IMR-90 (cell line): ENCODE results near the gene AIFM2. TPM values are rescaled to one million over a fixed set of nuclear protein-coding genes. Genes with fewer than 3 reads are reported as not detected.

Source experiments
- ATAC-seq: fragments of 200-7000 bp; cut with Tn5 transposase; 2 replicates; pipeline ENCODE4 v1.9.1; 2020; ENCODE audit warnings: low read depth, mild to moderate bottlenecking, moderate library complexity
- BruUV-seq: library from RNA; stranded (reverse); fragments of 400-500 nt; replicated peaks from 2 replicates; lab custom pipeline; 2021; lab: Mats Ljungman, UMichigan
- CTCF ChIA-PET: fragments of 300-600 bp; formaldehyde crosslinking; extraction: SDS; loops from one replicate; lab custom pipeline; 2021; ENCODE audit warnings: antibody characterized with exemption; lab: Yijun Ruan, JAX
- POLR2A ChIA-PET: fragments of 300-600 bp; sonication (Branson Sonifier 250); formaldehyde crosslinking; loops from one replicate; lab custom pipeline; 2022; ENCODE audit warnings: antibody characterized with exemption; ENCODE audit not compliant: unreplicated experiment; lab: Charles Lee
- DNase-seq: peaks from one replicate; pipeline ENCODE4 v3.0.0; 2013
- H2AFZ ChIP-seq: replicated peaks from 2 replicates; pipeline ENCODE3; 2013; ENCODE audit warnings: low read length, mild to moderate bottlenecking; ENCODE audit not compliant: poor library complexity
- H2AK5ac ChIP-seq: 2 replicates; pipeline ENCODE4 v1.6.1; 2013; ENCODE audit warnings: low read depth, low read length, inconsistent platforms
- H2AK9ac ChIP-seq: replicated peaks from 2 replicates; pipeline ENCODE3; 2013; ENCODE audit warnings: mild to moderate bottlenecking, low read depth, low read length, moderate library complexity; ENCODE audit not compliant: poor library complexity
- H2BK120ac ChIP-seq: 2 replicates; pipeline ENCODE4 v1.6.1; 2013; ENCODE audit warnings: low read depth, low read length, inconsistent platforms
- H2BK15ac ChIP-seq: 3 replicates; pipeline ENCODE4 v1.6.1; 2013; ENCODE audit warnings: low read depth, low read length, inconsistent platforms
- H2BK20ac ChIP-seq: 2 replicates; pipeline ENCODE4 v1.6.1; 2013; ENCODE audit warnings: low read depth, mild to moderate bottlenecking, inconsistent platforms, low read length, moderate library complexity
- H2BK5ac ChIP-seq: 2 replicates; pipeline ENCODE4 v1.6.1; 2013; ENCODE audit warnings: mild to moderate bottlenecking, low read depth, low read length, inconsistent platforms; ENCODE audit not compliant: poor library complexity, severe bottlenecking
- H3K14ac ChIP-seq: replicated peaks from 2 replicates; pipeline ENCODE4 v1.6.1; 2013; ENCODE audit warnings: low read depth, low read length, inconsistent platforms
- H3K18ac ChIP-seq: 2 replicates; pipeline ENCODE4 v1.6.1; 2013; ENCODE audit warnings: low read depth, low read length, control low read depth
- H3K23ac ChIP-seq: 2 replicates; pipeline ENCODE4 v1.6.1; 2013; ENCODE audit warnings: low read depth, low read length, inconsistent platforms
- H3K27ac ChIP-seq: 2 replicates; pipeline ENCODE4 v1.5.1; 2013; ENCODE audit warnings: mild to moderate bottlenecking, control low read depth, low read length; ENCODE audit not compliant: insufficient read depth
- H3K27me3 ChIP-seq: 2 replicates; pipeline ENCODE4 v1.6.1; 2013; ENCODE audit warnings: low read length; ENCODE audit not compliant: control insufficient read depth, insufficient read depth
- H3K36me3 ChIP-seq: 2 replicates; pipeline ENCODE4 v1.6.1; 2013; ENCODE audit warnings: low read length, mixed read lengths; ENCODE audit not compliant: control insufficient read depth, insufficient read depth
- H3K4ac ChIP-seq: 2 replicates; pipeline ENCODE4 v1.6.1; 2013; ENCODE audit warnings: low read depth, low read length, inconsistent platforms
- H3K4me1 ChIP-seq: 2 replicates; pipeline ENCODE4 v1.6.1; 2013; ENCODE audit warnings: low read length, mixed read lengths; ENCODE audit not compliant: control insufficient read depth, insufficient read depth
- H3K4me2 ChIP-seq: 2 replicates; pipeline ENCODE4 v1.6.1; 2013; ENCODE audit warnings: low read depth, mild to moderate bottlenecking, control low read depth, low read length, moderate library complexity
- H3K4me3 ChIP-seq: 2 replicates; pipeline ENCODE4 v1.5.1; 2013; ENCODE audit warnings: low read depth, mild to moderate bottlenecking, control low read depth, low read length, moderate library complexity; ENCODE audit not compliant: insufficient read depth
- H3K56ac ChIP-seq: 2 replicates; pipeline ENCODE4 v1.6.1; 2013; ENCODE audit warnings: low read length, inconsistent platforms; ENCODE audit not compliant: insufficient read depth; ENCODE audit errors: extremely low read depth
- H3K79me1 ChIP-seq, 2 experiments: 2 replicates each; pipeline ENCODE4 v1.6.1; 2013; ENCODE audit warnings: low read length in 2 of 2, inconsistent platforms in 1 of 2, low read depth in 1 of 2
- H3K9ac ChIP-seq: 2 replicates; pipeline ENCODE4 v1.6.1; 2013; ENCODE audit warnings: low read depth, low read length, control low read depth
- H3K9me1 ChIP-seq: 2 replicates; pipeline ENCODE4 v1.6.1; 2013; ENCODE audit warnings: low read length, inconsistent platforms; ENCODE audit not compliant: insufficient read depth
- H3K9me3 ChIP-seq: 2 replicates; pipeline ENCODE4 v1.6.1; 2013; ENCODE audit warnings: low read length; ENCODE audit not compliant: control insufficient read depth, insufficient read depth
- H4K20me1 ChIP-seq: 2 replicates; pipeline ENCODE4 v1.6.1; 2013; ENCODE audit warnings: low read length, inconsistent platforms; ENCODE audit not compliant: insufficient read depth
- H4K5ac ChIP-seq: 2 replicates; pipeline ENCODE4 v1.6.1; 2013; ENCODE audit warnings: mild to moderate bottlenecking, low read depth, low read length, control low read depth
- H4K8ac ChIP-seq, 2 experiments: 2 replicates each; pipeline ENCODE4 v1.6.1; 2013; ENCODE audit warnings: low read depth in 2 of 2, low read length in 2 of 2, control low read depth in 1 of 2, inconsistent platforms in 1 of 2
- H4K91ac ChIP-seq: 2 replicates; pipeline ENCODE4 v1.6.1; 2013; ENCODE audit warnings: low read depth, low read length, inconsistent platforms; ENCODE audit not compliant: insufficient read depth
- CEBPB ChIP-seq: IDR thresholded peaks from 2 replicates; pipeline ENCODE4 v1.6.1; 2012; ENCODE audit warnings: low read depth, low read length, improper control_type of control experiment
- CHD1 ChIP-seq: IDR thresholded peaks from 2 replicates; pipeline ENCODE4 v1.6.1; 2012; ENCODE audit warnings: low read depth, low read length, improper control_type of control experiment
- FOS ChIP-seq: fragments of 150-350 bp; IDR thresholded peaks from 2 replicates; pipeline ENCODE4 v1.6.1; 2016; ENCODE audit warnings: low read depth, low read length
- MAFK ChIP-seq: IDR thresholded peaks from 2 replicates; pipeline ENCODE4 v1.6.1; 2012; ENCODE audit warnings: low read depth, low read length, improper control_type of control experiment
- MAZ ChIP-seq: IDR thresholded peaks from 2 replicates; pipeline ENCODE4 v1.6.1; 2012; ENCODE audit warnings: low read depth, mild to moderate bottlenecking, low read length, improper control_type of control experiment, moderate library complexity, borderline replicate concordance
- RAD21 ChIP-seq: IDR thresholded peaks from 2 replicates; pipeline ENCODE4 v1.6.1; 2012; ENCODE audit warnings: low read length, improper control_type of control experiment
- RCOR1 ChIP-seq: IDR thresholded peaks from 2 replicates; pipeline ENCODE4 v1.6.1; 2012; ENCODE audit warnings: mild to moderate bottlenecking, low read length, improper control_type of control experiment; ENCODE audit not compliant: insufficient replicate concordance
- SMC3 ChIP-seq: fragments of 150-350 bp; IDR thresholded peaks from 2 replicates; pipeline ENCODE4 v1.6.1; 2016; ENCODE audit warnings: low read depth, mild to moderate bottlenecking, antibody characterized with exemption, low read length, moderate library complexity
- WGBS, 2 experiments: methylation state at CpG; one replicate each; pipeline versions ENCODE4 v1.1.5 to v1.1.7; 2013; ENCODE audit warnings: missing lambda C conversion rate in 2 of 2; ENCODE audit not compliant: insufficient read length in 1 of 2; ENCODE audit errors: extremely low coverage in 2 of 2; 5-methylcytosine and 5-hydroxymethylcytosine counted together
- dilution Hi-C: fragments of 300-500 bp; cut with HindIII; formaldehyde crosslinking; loops from one replicate; pipeline ENCODE4 v1.14.3; 2018; ENCODE audit warnings: low sequenced_read_pairs; ENCODE audit not compliant: unreplicated experiment
- in situ Hi-C: fragments of 300-500 bp; cut with MboI; formaldehyde crosslinking; loops from 3 replicates; pipeline ENCODE4 v1.14.3; 2019; ENCODE audit warnings: low sequenced_read_pairs, inconsistent platforms, mixed read lengths
- intact Hi-C: fragments of 100-400 bp; cut with micrococcal nuclease; formaldehyde crosslinking; loops from 2 replicates; pipeline ENCODE4 v1.10.0; 2022
- polyA plus RNA-seq, 3 experiments: library from polyadenylated mRNA; depleted of rRNA; stranded (reverse); fragments of >200 nt; gene quantifications; 2 replicates each; pipeline ENCODE4 v1.2.3, GENCODE V29; 2012; ENCODE audit warnings: low replicate concordance in 1 of 3
- total RNA-seq: library from RNA; depleted of rRNA; stranded (reverse); fragments of >200 nt; gene quantifications from 2 replicates; pipeline ENCODE4 v1.2.3, GENCODE V29; 2012

Gene AIFM2
- total and polyA plus RNA-seq, 2 of the 4 experiments (the other 2 are of a cell fraction): 2.0 to 4.6 TPM

GRCh38 chr10:70109064-70109729, 23.4 kb downstream of the AIFM2 start:
- H3K79me1 ChIP-seq: no peaks in the 10 kb centered on the region; a peak in 1 of 4 replicates
- no peak for ATAC-seq
- POLR2A ChIA-PET: no interaction called here
- no peak overlapping the region for H4K5ac ChIP-seq
- in situ Hi-C loops: no loop called here
- 88% methylated on average over 5 of the region's 18 CpGs; no CpG with 5 or more reads in 1 of the 2 experiments for WGBS, 2 experiments
- H2BK20ac ChIP-seq: no peak overlapping the region
- H3K4me2 ChIP-seq: no peak overlapping the region
- no peak for DNase-seq
- no peak overlapping the region for H2AFZ ChIP-seq
- no peaks in the 10 kb centered on the region for H3K4me1 ChIP-seq
- H3K27me3 ChIP-seq: no peaks in the 10 kb centered on the region
- no peak overlapping the region for H3K56ac ChIP-seq
- no peaks in the 10 kb centered on the region for H4K20me1 ChIP-seq
- H4K91ac ChIP-seq: no peak overlapping the region
- H4K8ac ChIP-seq: no peak overlapping the region
- TF ChIP-seq CHD1 (no peak), CEBPB (no peak), RCOR1 (no peak), MAZ (no peak), FOS (no peak), SMC3 (no peak), RAD21 (no peak), MAFK (no peak)
- no peak overlapping the region for H3K27ac ChIP-seq
- H3K9ac ChIP-seq: no peak overlapping the region
- no peak overlapping the region for H3K4ac ChIP-seq
- no peak overlapping the region for H2AK9ac ChIP-seq
- no peak overlapping the region for H2BK120ac ChIP-seq
- H3K23ac ChIP-seq: no peak overlapping the region
- BruUV-seq: no TSS peak
- CTCF ChIA-PET: interaction anchor here (0.9 kb wide), 1 partner anchor 134 kb away, joined by 3 read pairs; no protein-coding TSS in a partner anchor
- no peak overlapping the region for H2BK5ac ChIP-seq
- intact Hi-C loops: no loop called here
- H3K14ac ChIP-seq: no peak overlapping the region
- H2BK15ac ChIP-seq: no peak overlapping the region
- H2AK5ac ChIP-seq: no peak overlapping the region
- no peak overlapping the region for H3K18ac ChIP-seq
- H3K9me3 ChIP-seq: no peaks in the 10 kb centered on the region
- H3K9me1 ChIP-seq: no peaks in the 10 kb centered on the region; the same call in 1 of the 2 replicates
- dilution Hi-C loops: no loop called here
- H3K36me3 ChIP-seq: peaks cover 28% of the 10 kb centered on the region
- no peak overlapping the region for H3K4me3 ChIP-seq
